Measurements from ENCODE around the gene NFE2L2. TPM values are rescaled to one million over a fixed set of nuclear protein-coding genes. Genes with fewer than 3 reads are reported as not detected.

Gene NFE2L2
- total and polyA plus RNA-seq, 9 of the 15 experiments (the other 6 are each of a cell fraction or from before 2014, with no cell fraction given): 29.3 to 120 (median 59.3) TPM

DNA sequence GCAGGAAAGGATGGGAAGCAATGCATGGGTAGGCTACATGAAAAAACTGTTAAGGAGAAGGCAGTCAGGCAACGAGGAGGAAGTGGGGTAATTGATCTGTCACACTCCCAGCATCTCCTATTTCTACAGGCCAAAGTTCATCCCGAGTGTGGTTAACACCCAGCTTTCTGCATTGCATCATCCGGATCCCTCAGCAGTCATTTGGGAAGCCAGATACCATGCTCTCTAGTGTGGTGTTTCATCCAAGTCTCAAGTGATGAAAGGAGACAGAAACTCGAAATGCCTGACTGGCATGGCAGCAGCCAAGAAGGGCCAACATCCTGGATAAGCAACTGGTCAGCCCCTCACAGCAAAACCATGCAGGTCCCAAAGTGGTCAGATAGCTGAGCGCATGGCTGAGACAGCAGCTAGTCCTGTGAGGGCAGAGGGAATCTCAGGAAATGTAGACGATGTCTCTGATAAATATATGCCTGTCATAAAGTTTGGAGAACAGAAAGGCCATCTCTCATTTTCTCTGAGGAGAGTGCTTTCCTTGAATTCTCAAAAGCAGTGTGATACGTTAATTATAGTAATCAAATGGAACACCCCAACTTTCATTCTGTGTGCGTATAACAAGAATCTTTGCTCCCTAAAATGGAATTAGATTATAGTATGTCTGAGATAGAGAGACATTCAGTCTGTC is 76.8 kb downstream of the NFE2L2 start (continued):
- TF ChIP-seq GABPA (tag; conservative IDR thresholded peaks at IDR 0.05; ENCODE audit: low read depth) (peak; percentile 38), TBP (optimal IDR thresholded peaks at IDR 0.05; ENCODE audit: low read depth, low read length) (no peak), NR2C1 (IDR thresholded peaks at IDR 0.05) (peak; percentile 66; the same call in 1 of the 2 replicates), NR2C1 (tag; IDR thresholded peaks at IDR 0.05) (peak; percentile 95), ZBTB12 (CRISPR knock-in tag; IDR thresholded peaks at IDR 0.05) (no peak), MTF1 (CRISPR knock-in tag; IDR thresholded peaks at IDR 0.05; ENCODE audit: borderline replicate concordance) (no peak), POLR2B (IDR thresholded peaks at IDR 0.05; ENCODE audit: low read depth, partially characterized antibody) (no peak), NKRF (IDR thresholded peaks at IDR 0.05; ENCODE audit: borderline replicate concordance) (no peak), PRMT5 (CRISPR knock-in tag; IDR thresholded peaks at IDR 0.05) (no peak), NCOA4 (IDR thresholded peaks at IDR 0.05; ENCODE audit: partially characterized antibody) (no peak), E2F8 (IDR thresholded peaks at IDR 0.05; ENCODE audit: low read depth, partially characterized antibody) (no peak), PTTG1 (tag; IDR thresholded peaks at IDR 0.05; ENCODE audit: low read depth) (no peak), MECOM (CRISPR knock-in tag; IDR thresholded peaks at IDR 0.05) (0 out of 2 replicates have a peak, but pooled peaks have one; percentile 4), RAD51 (IDR thresholded peaks at IDR 0.05; ENCODE audit: borderline replicate concordance, low read depth) (no peak), ZNF583 (CRISPR knock-in tag; IDR thresholded peaks at IDR 0.05) (peak; percentile 77; the same call in 1 of the 2 replicates), ZBTB7A (IDR thresholded peaks at IDR 0.05; ENCODE audit: borderline replicate concordance, control insufficient read depth, low read depth, low read length) (no peak), KAT8 (IDR thresholded peaks at IDR 0.05; ENCODE audit: low read depth) (no peak)
- TF ChIP-seq, protein P1, sequence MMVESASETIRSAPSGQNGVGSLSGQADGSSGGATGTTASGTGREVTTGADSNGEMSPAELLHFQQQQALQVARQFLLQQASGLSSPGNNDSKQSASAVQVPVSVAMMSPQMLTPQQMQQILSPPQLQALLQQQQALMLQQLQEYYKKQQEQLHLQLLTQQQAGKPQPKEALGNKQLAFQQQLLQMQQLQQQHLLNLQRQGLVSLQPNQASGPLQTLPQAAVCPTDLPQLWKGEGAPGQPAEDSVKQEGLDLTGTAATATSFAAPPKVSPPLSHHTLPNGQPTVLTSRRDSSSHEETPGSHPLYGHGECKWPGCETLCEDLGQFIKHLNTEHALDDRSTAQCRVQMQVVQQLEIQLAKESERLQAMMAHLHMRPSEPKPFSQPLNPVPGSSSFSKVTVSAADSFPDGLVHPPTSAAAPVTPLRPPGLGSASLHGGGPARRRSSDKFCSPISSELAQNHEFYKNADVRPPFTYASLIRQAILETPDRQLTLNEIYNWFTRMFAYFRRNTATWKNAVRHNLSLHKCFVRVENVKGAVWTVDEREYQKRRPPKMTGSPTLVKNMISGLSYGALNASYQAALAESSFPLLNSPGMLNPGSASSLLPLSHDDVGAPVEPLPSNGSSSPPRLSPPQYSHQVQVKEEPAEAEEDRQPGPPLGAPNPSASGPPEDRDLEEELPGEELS (CRISPR knock-in tag; IDR thresholded peaks at IDR 0.05; ENCODE audit: borderline replicate concordance): no peak
- TF ChIP-seq, protein P2, sequence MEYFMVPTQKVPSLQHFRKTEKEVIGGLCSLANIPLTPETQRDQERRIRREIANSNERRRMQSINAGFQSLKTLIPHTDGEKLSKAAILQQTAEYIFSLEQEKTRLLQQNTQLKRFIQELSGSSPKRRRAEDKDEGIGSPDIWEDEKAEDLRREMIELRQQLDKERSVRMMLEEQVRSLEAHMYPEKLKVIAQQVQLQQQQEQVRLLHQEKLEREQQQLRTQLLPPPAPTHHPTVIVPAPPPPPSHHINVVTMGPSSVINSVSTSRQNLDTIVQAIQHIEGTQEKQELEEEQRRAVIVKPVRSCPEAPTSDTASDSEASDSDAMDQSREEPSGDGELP (CRISPR knock-in tag; IDR thresholded peaks at IDR 0.05; ENCODE audit: borderline replicate concordance): no peak

All from K562 (cell line).